Naive thymus-derived CD4-positive, alpha-beta T cell (primary cell): Measurements from ENCODE around the gene SNRNP200. TPM values are rescaled to one million over a fixed set of nuclear protein-coding genes. Genes with fewer than 3 reads are reported as not detected.

Experiments
- ATAC-seq: fragments of 150-1000 bp; cut with Tn5 transposase; 2 replicates; pipeline ENCODE4 v1.10.0; 2021; ENCODE audit warnings: mild to moderate bottlenecking, moderate library complexity
- CTCF ChIA-PET: fragments of 350-600 bp; sonication (Branson Sonifier 250); formaldehyde crosslinking; loops from one replicate; lab custom pipeline; 2021; ENCODE audit warnings: antibody characterized with exemption; lab: Charles Lee
- POLR2A ChIA-PET: fragments of 350-600 bp; sonication (Branson Sonifier 250); formaldehyde crosslinking; loops from one replicate; lab custom pipeline; 2021; ENCODE audit warnings: antibody characterized with exemption, inconsistent platforms; lab: Charles Lee
- DNase-seq, 9 donors: peaks; one replicate each; pipeline versions ENCODE4 v3.0.0 to v3.0.0-alpha.2; 2020 to 2022; ENCODE audit warnings: mixed read lengths in 1 of 9
- H3K27ac ChIP-seq: one replicate; pipeline ENCODE4 v1.7.0; 2013; ENCODE audit warnings: mild to moderate bottlenecking, low read depth, low read length, moderate library complexity
- H3K27me3 ChIP-seq, 2 donors: one replicate each; pipeline ENCODE4 v1.7.0; 2013; ENCODE audit warnings: low read length in 2 of 2, mild to moderate bottlenecking in 2 of 2, moderate library complexity in 2 of 2; ENCODE audit not compliant: control insufficient read depth in 2 of 2, insufficient read depth in 2 of 2
- H3K36me3 ChIP-seq, 3 experiments: 1 replicate in 2 of 3; 2 replicates in 1 of 3; pipeline ENCODE4 v1.7.0; 2013; ENCODE audit warnings: low read length in 3 of 3, mild to moderate bottlenecking in 3 of 3, moderate library complexity in 1 of 3; ENCODE audit not compliant: insufficient read depth in 3 of 3, control insufficient read depth in 2 of 3
- H3K4me1 ChIP-seq, 2 donors: one replicate each; pipeline ENCODE4 v1.7.0; 2013; ENCODE audit warnings: low read length in 2 of 2, mild to moderate bottlenecking in 2 of 2, moderate library complexity in 1 of 2; ENCODE audit not compliant: control insufficient read depth in 2 of 2, insufficient read depth in 2 of 2
- H3K4me3 ChIP-seq: 2 replicates; pipeline ENCODE4 v1.7.0; 2013; ENCODE audit warnings: mild to moderate bottlenecking, low read length
- H3K9me3 ChIP-seq, 3 experiments: 1 replicate in 2 of 3; 2 replicates in 1 of 3; pipeline ENCODE4 v1.7.0; 2013; ENCODE audit warnings: low read length in 3 of 3; ENCODE audit not compliant: control insufficient read depth in 2 of 3
- H3K27ac Mint-ChIP-seq, 9 donors: one replicate each; pipeline ENCODE4 v1.8.0; 2020 to 2022; ENCODE audit warnings: mixed read lengths in 9 of 9, mild to moderate bottlenecking in 8 of 9, moderate library complexity in 5 of 9, inconsistent platforms in 2 of 9
- H3K27me3 Mint-ChIP-seq, 5 donors: one replicate each; pipeline ENCODE4 v1.8.0; 2021 to 2022; ENCODE audit warnings: mixed read lengths in 5 of 5, mild to moderate bottlenecking in 1 of 5
- H3K36me3 Mint-ChIP-seq, 5 donors: one replicate each; pipeline ENCODE4 v1.8.0; 2020 to 2022; ENCODE audit warnings: mixed read lengths in 5 of 5, mild to moderate bottlenecking in 3 of 5, inconsistent platforms in 1 of 5
- H3K4me1 Mint-ChIP-seq, 7 donors: one replicate each; pipeline ENCODE4 v1.8.0; 2020 to 2022; ENCODE audit warnings: mixed read lengths in 7 of 7, mild to moderate bottlenecking in 3 of 7, inconsistent platforms in 1 of 7
- H3K4me3 Mint-ChIP-seq, 10 donors: one replicate each; pipeline ENCODE4 v1.8.0; 2020 to 2022; ENCODE audit warnings: mild to moderate bottlenecking in 10 of 10, mixed read lengths in 10 of 10, moderate library complexity in 6 of 10, inconsistent platforms in 2 of 10
- H3K9me3 Mint-ChIP-seq, 11 donors: one replicate each; pipeline ENCODE4 v1.8.0; 2020 to 2022; ENCODE audit warnings: mixed read lengths in 11 of 11, mild to moderate bottlenecking in 4 of 11, inconsistent platforms in 1 of 11, moderate library complexity in 1 of 11
- intact Hi-C, 2 donors: fragments of 100-400 bp; cut with micrococcal nuclease; formaldehyde crosslinking; loops; one replicate each; pipeline ENCODE4 v1.15.1; 2023
- polyA plus RNA-seq, 2 donors: library from polyadenylated mRNA; unstranded; fragments of 300-500 nt; fragmentation: Illumina TruSeq; gene quantifications; one replicate each; pipeline ENCODE4 v1.2.3, GENCODE V29; 2021
- total RNA-seq, 6 experiments: library from RNA in 5 of 6; stranded (reverse) in 5 of 6; gene quantifications; 1 replicate in 5 of 6; 2 replicates in 1 of 6; pipeline ENCODE4 v1.2.3 and lab custom pipeline; 2021 to 2026

The SNRNP200 gene
- total and polyA plus RNA-seq, 7 experiments from 2014 or later = 86.6 to 255 (median 171) TPM

- CTCF ChIA-PET = interaction anchor here (0.7 to 1.7 kb wide), 7 partner anchors 12 to 233 kb away, joined by 3 read pairs; no protein-coding TSS in a partner anchor
- peak overlapping the region; percentile 82 for H3K4me3 ChIP-seq
Measured at GRCh38 chr2:96320728-96321622, 15.6 kb upstream of the SNRNP200 start.

GRCh38 chr2:96320326-96320725 is 15.0 kb upstream of the SNRNP200 start:
- H3K27ac ChIP-seq = no peak overlapping the region
- Mint-ChIP-seq H3K36me3 (peaks cover 0 to 21% (median 0%) of the 10 kb centered on the region in 5 donors), H3K4me1 (peaks cover under 1 to 67% (median 32%) of the 10 kb centered on the region in 7 donors), H3K4me3 (peak overlapping the region; percentile 86 to 95 (median 91)), H3K27ac (peak overlapping the region in 1 of 9 donors; percentile 89), H3K27me3 (peaks cover 0 to 7% (median 0%) of the 10 kb centered on the region in 5 donors), H3K9me3 (no peaks in the 10 kb centered on the region)
- peak overlapping the region; percentile 82 for H3K4me3 ChIP-seq
- ChIA-PET POLR2A (interaction anchor here (1.3 to 7.3 kb wide), 6 partner anchors 8 to 217 kb away, joined by 4 to 54 read pairs (median 6); partner anchors contain the start of genes ARID5A, CIAO1, NCAPH and SNRNP200), CTCF (interaction anchor here (0.7 to 1.7 kb wide), 5 partner anchors 14 to 218 kb away, joined by 3 read pairs; no protein-coding TSS in a partner anchor)
- H3K4me1 ChIP-seq = peaks cover 21 to 49% of the 10 kb centered on the region in 2 donors
- no peaks in the 10 kb centered on the region for H3K36me3 ChIP-seq
- H3K27me3 ChIP-seq = no peaks in the 10 kb centered on the region
- no peaks in the 10 kb centered on the region for H3K9me3 ChIP-seq
- ATAC-seq (no peak), DNase-seq (no peak)
- intact Hi-C loops = loop anchor here (2.0 to 10.0 kb wide), 5 partner anchors 14 to 644 kb away; partner anchors contain the start of genes STARD7 (in 2 of the 2), DUSP2 (in 1 of the 2), KANSL3 (in 1 of the 2) and NCAPH (in 1 of the 2)

More at GRCh38 chr2:96320728-96321622, 15.6 kb upstream of the SNRNP200 start:
- ATAC-seq (peak; percentile 28), DNase-seq (peak in 3 of 9 donors; percentile 13 to 62 (median 19))
- Histone ChIP-seq H3K9me3 (no peaks in the 10 kb centered on the region), H3K36me3 (no peaks in the 10 kb centered on the region), H3K27me3 (no peaks in the 10 kb centered on the region), H3K4me1 (peaks cover 21 to 42% of the 10 kb centered on the region in 2 donors), H3K27ac (peak overlapping the region; percentile 53)
- Mint-ChIP-seq H3K27ac (peak overlapping the region in 7 of 9 donors; percentile 6 to 89 (median 62)), H3K27me3 (peaks cover 0 to 7% (median 0%) of the 10 kb centered on the region in 5 donors), H3K9me3 (no peaks in the 10 kb centered on the region), H3K36me3 (peaks cover 0 to 22% (median 0%) of the 10 kb centered on the region in 5 donors), H3K4me3 (peak overlapping the region; percentile 86 to 95 (median 91)), H3K4me1 (peaks cover 7 to 67% (median 33%) of the 10 kb centered on the region in 7 donors)
- POLR2A ChIA-PET = interaction anchor here (0.6 to 7.3 kb wide), 7 partner anchors 8 to 216 kb away, joined by 4 to 54 read pairs (median 5); partner anchors contain the start of genes ARID5A, CIAO1, NCAPH and SNRNP200
- intact Hi-C loops = loop anchor here (1.0 to 10.0 kb wide), 8 partner anchors 14 to 644 kb away; partner anchors contain the start of genes CIAO1 (in 2 of the 2), NCAPH (in 2 of the 2), SNRNP200 (in 2 of the 2) and STARD7 (in 2 of the 2)

- peak overlapping the region in 1 of 10 donors; percentile 73 for H3K4me3 Mint-ChIP-seq
- intact Hi-C loops = no loop called here
- Histone ChIP-seq H3K4me1 (peaks cover 17 to 49% of the 10 kb centered on the region in 2 donors), H3K27ac (no peak overlapping the region), H3K36me3 (no peaks in the 10 kb centered on the region), H3K9me3 (no peaks in the 10 kb centered on the region), H3K27me3 (no peaks in the 10 kb centered on the region), H3K4me3 (no peak overlapping the region)
- no peak for DNase-seq
- H3K4me1 Mint-ChIP-seq = peaks cover 0 to 68% (median 27%) of the 10 kb centered on the region in 7 donors
- H3K27me3 Mint-ChIP-seq = peaks cover 0 to 7% (median 0%) of the 10 kb centered on the region in 5 donors
- ATAC-seq = no peak
- no peaks in the 10 kb centered on the region for H3K9me3 Mint-ChIP-seq
- H3K36me3 Mint-ChIP-seq = peaks cover 0 to 24% (median 0%) of the 10 kb centered on the region in 5 donors
- POLR2A ChIA-PET = interaction anchor here (1.0 to 7.3 kb wide), 2 partner anchors 12 to 16 kb away, joined by 3 to 54 read pairs; partner anchors contain the start of gene NCAPH
- CTCF ChIA-PET = no interaction called here
- H3K27ac Mint-ChIP-seq = peak overlapping the region in 1 of 9 donors; percentile 66
Measured at GRCh38 chr2:96319396-96319795, 14.1 kb upstream of the SNRNP200 start.

- ATAC-seq (no peak), DNase-seq (no peak)
- Histone ChIP-seq H3K9me3 (no peaks in the 10 kb centered on the region), H3K4me3 (no peak overlapping the region), H3K27me3 (no peaks in the 10 kb centered on the region), H3K4me1 (peaks cover 17 to 43% of the 10 kb centered on the region in 2 donors), H3K36me3 (no peaks in the 10 kb centered on the region), H3K27ac (no peak overlapping the region)
- H3K27ac Mint-ChIP-seq = peak overlapping the region in 1 of 9 donors; percentile 66
- peaks cover 0 to 26% (median 0%) of the 10 kb centered on the region in 5 donors for H3K36me3 Mint-ChIP-seq
- peak overlapping the region in 1 of 10 donors; percentile 73 for H3K4me3 Mint-ChIP-seq
- H3K4me1 Mint-ChIP-seq = peaks cover 0 to 67% (median 27%) of the 10 kb centered on the region in 7 donors
- H3K27me3 Mint-ChIP-seq = peaks cover 0 to 7% (median 0%) of the 10 kb centered on the region in 5 donors
- H3K9me3 Mint-ChIP-seq = no peaks in the 10 kb centered on the region
- ChIA-PET POLR2A (interaction anchor here (7.3 kb wide), 1 partner anchor 16 kb away, joined by 54 read pairs; the partner anchor contains the start of gene NCAPH), CTCF (no interaction called here)
- intact Hi-C loops = no loop called here
Measured at GRCh38 chr2:96318723-96319122, 13.4 kb upstream of the SNRNP200 start.

- DNase-seq = no peak
- ChIA-PET CTCF (interaction anchor here (0.6 kb wide), 1 partner anchor 181 kb away, joined by 3 read pairs; no protein-coding TSS in a partner anchor), POLR2A (no interaction called here)
- ATAC-seq = no peak
- Mint-ChIP-seq H3K27ac (peak overlapping the region in 2 of 9 donors; percentile 11 to 91), H3K27me3 (no peaks in the 10 kb centered on the region), H3K36me3 (peaks cover 0 to 26% (median 0%) of the 10 kb centered on the region in 5 donors), H3K4me1 (peaks cover 0 to 63% (median 26%) of the 10 kb centered on the region in 7 donors), H3K4me3 (peak overlapping the region in 1 of 10 donors; percentile 64), H3K9me3 (no peaks in the 10 kb centered on the region)
- no peaks in the 10 kb centered on the region for H3K27me3 ChIP-seq
- H3K27ac ChIP-seq = no peak overlapping the region
- no peak overlapping the region for H3K4me3 ChIP-seq
- no peaks in the 10 kb centered on the region for H3K36me3 ChIP-seq
- peaks cover 17 to 43% of the 10 kb centered on the region in 2 donors for H3K4me1 ChIP-seq
- intact Hi-C loops = no loop called here
- H3K9me3 ChIP-seq = no peaks in the 10 kb centered on the region
Measured at GRCh38 chr2:96317584-96317997, 12.2 kb upstream of the SNRNP200 start.

- Mint-ChIP-seq H3K4me3 (peak overlapping the region in 1 of 10 donors; percentile 64), H3K36me3 (peaks cover 0 to 28% (median 0%) of the 10 kb centered on the region in 5 donors), H3K9me3 (no peaks in the 10 kb centered on the region), H3K27me3 (no peaks in the 10 kb centered on the region), H3K4me1 (peaks cover 0 to 67% (median 26%) of the 10 kb centered on the region in 7 donors), H3K27ac (peak overlapping the region in 2 of 9 donors; percentile 61 to 91)
- H3K27me3 ChIP-seq = no peaks in the 10 kb centered on the region
- H3K36me3 ChIP-seq = no peaks in the 10 kb centered on the region
- peaks cover 17 to 40% of the 10 kb centered on the region in 2 donors for H3K4me1 ChIP-seq
- POLR2A ChIA-PET = no interaction called here
- H3K9me3 ChIP-seq = no peaks in the 10 kb centered on the region
- DNase-seq (no peak), ATAC-seq (no peak)
- intact Hi-C loops = no loop called here
- no peak overlapping the region for H3K4me3 ChIP-seq
- H3K27ac ChIP-seq = no peak overlapping the region
- CTCF ChIA-PET = no interaction called here
Measured at GRCh38 chr2:96316999-96317398, 11.7 kb upstream of the SNRNP200 start.
